ENCODE results near the gene KIF1A.

KIF1A gene

DNA sequence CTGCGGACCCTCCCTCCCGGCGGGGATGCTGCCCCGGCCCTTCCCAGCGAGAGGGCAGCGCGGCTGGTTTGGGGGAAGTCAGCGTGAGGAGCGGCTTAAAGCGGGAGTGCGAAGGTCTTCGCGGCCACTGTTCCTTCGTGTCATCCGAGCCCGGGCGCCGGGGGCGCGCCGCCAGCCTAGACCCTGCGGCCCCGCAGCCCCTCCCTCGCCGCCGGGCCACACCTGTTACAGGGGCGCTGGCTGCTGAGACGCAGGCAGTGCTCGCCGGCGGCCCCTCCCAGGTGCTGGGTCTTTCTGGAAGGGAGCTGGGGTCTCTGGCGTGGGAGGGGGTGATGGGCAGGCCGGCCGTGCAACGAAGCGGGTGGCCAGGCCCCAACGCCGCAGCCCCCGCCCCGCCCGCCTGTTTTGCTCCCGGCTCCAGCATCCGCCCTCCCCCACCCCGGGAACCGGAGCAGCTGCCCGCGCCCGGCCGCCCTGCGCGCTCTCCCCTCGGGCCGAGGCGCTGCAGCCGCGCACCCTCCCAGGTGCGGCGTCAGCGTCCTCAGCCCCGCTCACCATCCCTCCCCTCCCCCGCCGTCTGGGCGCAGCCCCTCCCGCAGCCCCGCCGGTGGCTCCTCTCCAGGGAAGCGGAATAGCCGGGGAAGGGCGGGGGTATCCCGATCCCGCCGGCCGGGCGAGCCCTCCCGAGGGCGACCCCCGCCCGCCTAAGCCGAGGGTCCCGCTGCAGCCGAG is 727 bp downstream of the KIF1A start:
- peak in 11 of 56 donors; percentile 24 to 72 (median 55) for DNase-seq

DNA sequence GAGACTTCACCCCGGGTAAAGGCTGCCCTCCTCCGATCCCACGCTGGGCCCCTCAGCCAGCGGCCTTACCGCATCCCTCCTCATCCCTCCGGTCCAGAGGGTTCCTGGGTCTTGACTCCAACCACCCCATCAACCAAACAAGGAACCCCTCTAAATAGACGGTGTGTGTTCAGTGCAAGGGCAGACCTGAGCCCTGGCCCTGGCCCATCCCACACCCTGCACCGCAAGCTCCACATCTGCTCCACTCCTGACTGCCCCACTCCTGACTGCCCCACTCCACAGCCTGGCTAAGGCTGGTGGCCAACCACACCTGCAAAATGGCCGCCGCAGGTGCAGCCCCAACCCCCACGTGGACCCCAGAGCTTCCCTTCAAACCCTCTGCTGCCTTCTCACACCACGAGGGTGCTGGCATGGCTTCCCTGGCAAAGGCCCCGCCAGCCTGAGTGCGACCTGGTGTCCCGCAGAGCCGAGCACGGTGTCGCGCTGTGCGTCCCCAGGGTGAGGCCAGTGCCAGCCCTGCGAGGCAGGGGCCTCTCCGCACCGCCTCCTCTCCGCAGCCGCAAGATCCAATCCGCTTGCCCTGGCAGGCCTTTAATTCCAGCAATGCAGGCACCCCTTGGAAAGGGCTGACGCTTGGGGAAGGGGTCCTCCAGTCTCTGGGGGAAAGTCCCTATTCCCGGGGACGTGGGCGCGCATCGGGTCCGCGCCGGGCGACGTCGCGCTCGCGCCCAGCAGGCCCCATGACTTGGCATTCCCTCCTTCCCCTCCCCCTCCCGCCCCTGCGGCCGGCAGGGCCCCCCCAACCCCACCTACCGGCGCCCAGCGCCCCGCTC is 1.5 kb downstream of the KIF1A start:
- DNase-seq: peak in 31 of 56 donors; percentile 16 to 78 (median 51)

DNA sequence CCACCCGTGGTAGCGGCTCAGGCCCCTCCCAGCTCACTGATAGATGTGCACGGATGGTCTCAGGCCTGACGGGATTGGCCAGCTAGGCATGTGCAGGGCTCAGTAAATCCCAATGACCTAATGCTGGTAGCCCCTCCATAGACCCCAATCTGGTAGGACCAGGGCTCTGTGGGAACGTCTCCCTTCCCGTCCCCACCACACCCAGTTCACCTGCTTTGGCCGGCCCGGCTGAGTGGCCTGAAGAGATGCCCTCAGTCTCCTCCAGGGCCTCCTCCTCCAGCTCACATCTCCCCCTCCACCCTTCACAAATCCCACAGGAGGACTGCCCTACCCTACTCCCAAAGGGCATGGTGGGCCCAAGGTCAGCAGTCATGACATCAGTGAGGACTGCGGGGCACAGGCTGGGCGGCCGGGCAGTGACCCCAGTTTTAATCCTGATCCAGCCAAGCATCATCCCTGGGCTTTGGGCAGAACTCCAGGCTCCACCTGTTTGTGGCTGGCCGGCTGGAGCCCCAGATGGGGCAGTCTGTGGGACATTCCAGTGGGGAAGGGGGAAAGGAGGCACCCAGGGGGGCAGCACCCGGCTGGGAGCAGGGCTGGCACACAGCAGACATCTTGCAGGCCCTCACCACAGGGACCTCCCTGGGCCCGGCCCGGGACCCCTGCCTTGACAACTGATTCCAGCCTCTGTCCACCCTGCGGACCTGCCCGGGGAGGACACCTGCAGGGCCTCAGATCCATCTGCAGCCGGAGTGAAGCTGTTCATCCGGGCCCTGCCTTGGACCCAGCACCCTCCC is 2.3 kb downstream of the KIF1A start:
- no peak for DNase-seq

DNA sequence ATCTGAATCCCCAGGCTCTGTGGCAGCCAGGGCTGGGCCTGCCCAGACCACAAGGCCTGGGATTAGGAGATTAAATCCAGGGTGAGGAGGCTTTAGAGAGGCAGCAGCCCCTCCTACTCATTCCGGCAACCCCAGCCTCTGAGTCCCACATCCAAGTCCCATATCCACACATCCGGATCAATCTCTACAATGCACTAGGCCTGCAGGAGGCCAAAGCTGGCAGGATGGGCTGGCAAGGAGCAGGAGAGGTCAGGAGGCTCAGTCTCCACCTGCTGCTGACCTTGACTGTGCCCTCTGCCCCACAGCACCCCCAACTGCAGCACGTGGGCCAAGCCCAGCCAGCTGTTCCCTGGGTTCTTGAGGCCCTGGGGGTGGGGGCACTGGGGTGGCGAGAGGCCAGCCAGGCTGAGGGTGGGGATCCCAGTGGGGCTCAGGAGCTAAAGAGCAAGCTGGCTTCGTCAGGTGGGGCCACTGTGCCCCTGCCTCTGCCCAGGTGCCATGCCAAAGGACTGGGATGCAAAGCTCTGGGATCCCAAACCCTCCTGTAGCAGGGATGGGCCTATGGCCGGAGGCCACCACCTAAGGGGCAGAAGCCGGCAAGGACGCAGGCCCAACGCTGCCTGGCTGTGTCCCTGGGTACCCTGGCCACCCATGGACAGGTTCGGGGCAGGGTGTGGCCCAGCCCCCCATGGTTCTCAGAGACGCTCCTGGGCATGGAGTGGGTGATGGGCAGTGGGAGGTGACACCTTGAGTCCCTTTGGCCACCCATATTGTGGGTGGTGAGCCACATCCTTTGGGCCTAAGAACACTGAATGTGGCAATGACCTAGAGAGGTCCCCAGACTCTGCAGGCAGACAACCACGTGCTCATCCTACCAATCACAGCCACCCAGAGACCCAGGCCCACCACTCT is 3.2 kb downstream of the KIF1A start:
- no peak for DNase-seq

DNA sequence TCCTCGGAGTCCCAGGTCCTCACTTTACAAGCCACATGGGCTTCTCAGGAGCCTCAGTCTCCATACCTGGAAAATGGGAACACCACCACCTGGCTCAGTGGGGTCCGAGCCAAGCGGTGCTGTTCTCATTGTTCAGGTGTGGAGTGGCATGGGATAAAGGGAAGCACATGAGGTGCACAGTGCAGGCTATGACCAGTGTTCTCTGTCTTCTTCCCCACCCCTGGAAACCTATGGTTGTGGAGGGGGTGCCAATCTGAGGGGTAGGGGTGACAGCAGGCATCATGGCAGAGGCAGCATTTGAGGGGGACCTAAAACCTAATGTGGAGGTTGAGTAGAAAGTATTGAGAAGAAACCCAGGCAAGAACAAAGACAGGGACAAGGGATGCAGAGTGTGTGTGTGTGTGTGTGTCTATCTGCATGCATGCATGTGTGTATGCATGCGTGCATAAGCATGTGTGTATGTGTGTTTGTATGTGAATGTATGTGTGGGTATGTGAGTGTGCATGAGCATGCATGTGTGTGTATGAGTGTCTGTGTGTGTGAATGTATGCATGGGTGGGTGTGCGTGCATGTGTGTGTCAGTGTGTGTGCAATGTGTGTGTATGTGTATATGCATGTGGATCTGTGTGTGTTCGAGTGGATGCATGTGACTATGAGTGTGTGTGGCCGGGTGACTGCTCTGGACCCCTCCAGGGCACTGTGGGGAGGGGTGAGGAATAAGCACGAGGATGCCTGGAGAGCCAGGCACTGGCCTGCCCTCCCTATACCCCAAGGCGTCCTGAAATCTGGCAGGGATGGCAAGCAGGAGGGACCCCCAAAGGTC is 4.0 kb downstream of the KIF1A start:
- DNase-seq: no peak

DNA sequence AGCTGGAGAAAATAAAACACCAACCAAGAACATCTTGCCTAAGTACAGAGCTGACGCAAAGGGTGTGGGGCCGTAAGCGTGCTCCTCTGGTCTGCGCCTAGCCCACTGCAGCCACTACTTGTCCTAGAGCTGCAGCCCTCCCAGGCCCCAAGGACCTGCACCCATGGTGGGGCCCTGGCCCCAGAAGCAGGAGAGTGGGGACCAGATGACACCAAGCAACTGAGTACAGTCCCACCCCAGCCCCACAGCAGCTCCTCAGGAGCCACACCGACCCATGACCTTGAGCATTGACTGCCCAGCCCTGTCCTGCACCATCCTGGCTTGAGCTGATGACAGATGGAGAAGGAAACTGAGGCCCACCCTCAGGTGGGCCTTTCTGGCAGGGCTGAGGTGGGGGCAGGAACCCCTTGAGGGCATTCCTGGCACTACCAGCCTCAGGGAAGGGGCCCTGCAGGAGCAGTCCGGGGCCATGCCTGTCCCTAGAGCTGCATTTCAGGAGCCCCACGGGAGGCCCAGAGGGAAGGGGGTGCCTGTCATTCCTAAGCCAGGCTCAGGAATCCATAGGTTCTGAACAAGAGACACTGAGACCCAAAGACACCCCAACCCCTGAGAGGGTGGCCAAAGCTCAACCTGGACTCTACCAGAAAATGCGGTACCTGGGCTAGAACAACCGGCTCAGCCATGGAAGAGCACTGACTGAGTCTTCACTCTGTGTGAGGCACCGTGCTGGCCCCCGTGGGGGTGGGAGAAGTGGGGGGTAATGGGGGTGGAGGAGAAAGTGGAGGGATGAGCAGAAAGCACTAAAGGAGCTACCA is 4.9 kb downstream of the KIF1A start:
- no peak for DNase-seq

DNA sequence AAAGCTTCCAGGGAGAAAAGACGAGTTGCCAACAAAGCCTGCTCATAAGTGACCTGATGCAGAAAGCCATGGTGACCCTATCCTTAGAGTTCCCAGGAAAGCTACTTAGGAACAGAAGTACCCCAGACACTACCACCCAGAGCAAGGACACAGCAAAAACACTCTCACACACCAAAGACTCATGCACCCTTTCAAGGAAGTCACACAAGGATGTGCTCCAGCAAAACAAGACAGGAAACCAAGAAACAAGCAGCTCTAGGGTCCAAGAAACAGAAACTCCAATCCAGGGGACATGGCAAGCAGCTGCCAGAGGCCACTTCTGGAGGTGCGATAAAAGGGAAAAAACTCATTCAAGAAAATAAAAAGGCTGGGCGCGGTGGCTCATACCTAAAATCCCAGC is 5.7 kb downstream of the KIF1A start:
- no peak for DNase-seq

DNA sequence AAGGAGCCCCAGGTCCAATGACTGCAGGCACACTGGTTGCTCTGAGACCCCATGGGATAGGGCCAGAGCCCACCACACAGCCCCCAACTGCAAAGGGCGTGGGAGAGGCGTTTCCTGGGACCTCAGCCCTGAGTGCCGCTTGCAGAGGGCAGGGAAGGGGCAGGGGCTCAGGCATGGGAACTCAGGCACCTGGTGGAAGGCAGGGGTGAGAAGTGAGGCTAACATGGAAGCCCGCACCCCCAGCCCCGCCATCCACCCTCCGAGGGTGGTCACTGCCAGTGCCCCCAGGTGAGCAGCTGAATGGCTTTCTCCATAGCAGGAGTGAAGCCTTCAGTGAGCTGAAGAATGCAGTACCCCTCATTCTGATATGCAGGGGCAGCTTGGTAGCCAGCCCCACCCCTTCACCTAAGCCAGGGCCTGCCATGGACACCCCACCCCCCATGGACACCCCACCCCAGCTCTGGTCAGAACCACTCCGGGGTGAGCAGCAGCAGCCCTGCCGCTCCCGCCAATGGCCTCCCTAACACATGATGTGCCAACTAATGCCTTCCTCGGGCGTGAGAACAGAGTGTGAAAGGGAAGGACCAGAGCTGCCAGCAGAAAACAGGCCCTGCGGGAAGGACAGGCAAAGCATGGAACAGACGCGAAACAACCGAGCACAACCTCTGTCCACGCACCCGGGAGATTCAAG is 6.6 kb downstream of the KIF1A start:
- no peak for DNase-seq

DNA sequence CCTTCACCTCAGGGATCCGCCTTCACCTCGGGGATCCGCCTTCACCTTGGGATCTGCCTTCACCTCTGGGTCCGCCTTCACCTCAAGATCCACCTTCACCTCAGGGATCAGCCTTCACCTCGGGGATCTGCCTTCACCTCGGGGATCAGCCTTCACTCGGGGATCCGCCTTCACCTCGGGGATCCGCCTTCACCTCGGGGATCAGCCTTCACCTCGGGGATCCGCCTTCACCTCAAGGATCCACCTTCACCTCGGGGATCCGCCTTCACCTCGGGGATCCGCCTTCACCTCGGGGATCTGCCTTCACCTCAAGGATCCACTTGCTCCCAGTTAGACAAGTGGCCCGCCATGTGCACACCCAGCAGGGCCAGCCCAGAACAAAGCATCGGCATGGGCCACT is 7.3 kb downstream of the KIF1A start:
- DNase-seq: no peak

DNA sequence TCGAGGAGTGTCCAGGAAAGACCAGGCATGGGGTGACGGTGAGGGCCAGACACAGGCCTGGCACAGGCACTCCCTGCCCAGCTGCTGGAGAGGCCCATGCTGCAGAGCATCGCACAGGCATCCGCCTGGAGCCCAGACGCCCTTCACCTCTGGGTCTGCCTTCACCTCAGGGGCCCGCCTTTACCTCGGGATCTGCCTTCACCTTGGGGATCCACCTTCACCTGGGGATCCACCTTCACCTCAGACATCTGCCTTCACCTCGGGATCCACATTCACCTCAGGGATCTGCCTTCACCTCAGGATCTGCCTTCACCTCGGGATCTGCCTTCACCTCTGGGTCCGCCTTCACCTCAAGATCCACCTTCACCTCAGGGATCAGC is 7.7 kb downstream of the KIF1A start:
- no peak for DNase-seq

DNA sequence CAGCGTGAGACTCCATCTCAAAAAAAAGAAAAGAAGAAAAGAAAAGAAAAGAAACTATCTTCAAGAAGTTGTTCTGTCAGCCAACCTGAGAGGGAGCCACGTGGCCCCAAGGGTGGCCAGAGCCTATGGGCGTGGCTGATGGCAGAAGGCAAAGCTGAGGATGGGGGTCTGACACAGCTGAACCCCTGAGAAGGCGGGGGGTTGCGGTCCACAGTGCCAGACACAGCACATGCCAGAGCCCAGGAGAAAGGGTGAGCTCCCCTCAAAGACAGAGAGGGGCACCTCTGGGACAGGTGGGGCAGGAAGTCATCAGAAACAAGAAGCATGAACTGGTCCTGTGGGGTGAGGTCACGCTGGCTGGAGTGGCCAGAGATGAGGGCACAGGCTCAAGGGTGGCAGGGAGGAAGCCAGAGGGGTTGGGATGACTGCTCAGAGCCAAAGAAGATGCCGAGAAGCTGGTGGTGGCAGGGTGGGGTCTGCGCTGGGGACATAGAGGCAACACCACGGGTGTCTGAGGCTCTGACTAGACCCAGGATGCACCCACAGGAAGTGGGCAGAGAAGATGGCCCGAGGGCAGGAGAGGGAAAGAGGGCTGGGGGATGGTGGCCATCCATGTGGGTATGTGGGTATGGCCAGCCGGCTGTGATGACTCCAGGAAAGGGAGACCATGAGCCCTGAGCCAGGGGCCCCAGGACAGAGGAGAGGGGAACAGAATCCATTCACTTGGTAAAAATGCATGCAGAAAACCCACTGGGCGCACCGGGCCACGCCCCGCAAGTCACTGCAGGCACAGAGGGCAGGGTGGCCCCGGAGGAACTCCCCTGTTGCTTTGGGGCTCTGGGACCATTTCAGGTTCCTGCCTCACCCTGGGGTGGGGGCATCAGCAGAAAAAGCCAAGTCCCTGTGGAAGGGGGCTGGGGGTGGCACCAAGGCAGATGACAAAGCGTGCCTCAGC is 8.4 kb downstream of the KIF1A start:
- no peak for DNase-seq

DNA sequence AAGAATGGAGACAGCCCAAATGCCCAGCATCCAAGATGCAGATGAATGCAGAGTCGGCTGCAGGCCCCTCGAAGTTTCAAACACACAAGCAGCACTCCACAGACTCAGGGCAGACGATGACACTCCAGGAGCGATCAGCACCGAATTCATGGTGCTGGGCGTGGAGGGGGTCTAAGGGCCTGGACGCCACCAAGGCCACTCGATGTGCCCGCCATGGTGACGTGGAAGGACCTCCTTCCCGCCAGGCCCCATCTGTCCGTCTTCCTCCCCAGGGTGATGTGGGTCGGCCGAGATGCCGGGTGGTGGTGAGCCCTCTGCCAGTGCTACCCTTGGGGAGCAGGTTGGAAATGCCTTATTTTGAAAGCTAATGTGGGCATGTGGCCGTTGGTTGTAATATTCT is 9.4 kb downstream of the KIF1A start:
- DNase-seq: no peak

DNA sequence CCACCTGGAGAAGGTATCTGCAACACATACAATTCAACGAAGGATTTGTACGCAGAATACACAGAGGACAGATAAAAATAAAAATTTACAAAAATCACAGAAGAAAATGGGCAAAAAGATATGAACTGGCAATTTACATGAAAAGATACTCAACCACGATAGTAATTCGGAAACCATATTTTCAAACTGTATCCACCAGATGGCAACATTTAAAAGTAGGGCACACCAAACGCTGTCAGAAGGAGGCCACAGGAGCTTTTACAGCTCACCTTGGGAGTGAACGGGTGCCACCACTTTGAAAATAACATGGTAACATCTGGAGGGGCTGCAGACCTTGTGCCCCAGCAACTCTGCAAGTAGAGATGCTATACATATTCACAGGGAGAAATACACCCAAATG is 9.8 kb downstream of the KIF1A start:
- DNase-seq: no peak

DNA sequence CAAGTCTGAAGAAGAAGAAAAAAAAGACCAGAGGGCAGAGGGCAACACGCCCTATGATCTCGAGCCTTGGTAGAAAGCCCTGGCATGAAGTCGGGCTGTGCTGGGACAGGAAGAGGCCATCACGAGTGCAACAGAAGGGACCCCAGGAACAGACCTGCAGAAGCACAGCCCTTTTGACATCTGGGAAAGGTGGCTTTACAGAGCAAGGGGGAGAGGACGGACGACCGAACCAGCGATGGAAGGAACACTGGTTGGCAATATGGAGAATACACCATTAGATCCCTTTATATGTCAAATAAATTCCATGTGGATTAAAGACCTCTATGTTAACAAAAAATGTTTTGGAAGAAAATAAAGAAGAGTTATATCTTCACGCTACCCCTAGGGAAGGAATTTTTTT is 10.7 kb downstream of the KIF1A start:
- no peak for DNase-seq

DNA sequence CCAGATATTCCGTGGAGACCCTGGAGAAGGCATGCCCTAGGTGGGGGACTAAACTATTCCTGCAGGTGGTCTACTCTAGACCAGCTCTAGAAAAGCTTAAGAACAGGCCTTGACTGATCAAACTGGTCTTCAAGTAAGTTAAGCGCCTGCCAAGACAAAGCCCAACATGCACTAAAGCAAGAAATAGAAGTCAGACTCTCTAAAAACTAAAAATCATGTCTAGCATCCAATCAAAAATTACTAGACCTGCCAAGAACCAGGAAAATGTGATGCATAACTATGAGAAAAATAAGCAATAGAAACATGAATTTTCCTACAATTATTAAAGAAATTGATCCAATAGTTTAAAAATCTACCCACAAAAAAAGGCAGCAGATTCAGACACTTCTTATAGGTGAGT is 13.6 kb downstream of the KIF1A start:
- no peak for DNase-seq

DNA sequence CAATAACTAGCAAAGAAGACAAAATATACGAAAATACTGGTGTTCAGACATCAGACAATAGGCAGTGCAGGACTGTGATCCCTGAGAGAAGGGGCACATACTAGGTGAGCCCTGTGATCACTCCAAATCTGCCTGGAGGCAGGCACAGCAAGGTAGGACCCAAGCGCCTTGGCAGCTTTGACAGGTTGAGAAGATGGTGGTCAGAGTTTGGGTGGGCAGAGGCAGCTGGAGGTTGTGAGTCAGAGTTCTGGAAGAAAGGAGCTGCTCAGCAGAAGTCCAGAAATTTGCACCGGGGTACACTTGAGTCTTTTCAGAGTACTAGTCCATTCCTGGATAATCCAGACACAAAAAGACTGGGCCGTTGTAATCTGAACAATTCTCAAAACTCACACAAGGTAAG is 14.0 kb downstream of the KIF1A start:
- no peak for DNase-seq

DNA sequence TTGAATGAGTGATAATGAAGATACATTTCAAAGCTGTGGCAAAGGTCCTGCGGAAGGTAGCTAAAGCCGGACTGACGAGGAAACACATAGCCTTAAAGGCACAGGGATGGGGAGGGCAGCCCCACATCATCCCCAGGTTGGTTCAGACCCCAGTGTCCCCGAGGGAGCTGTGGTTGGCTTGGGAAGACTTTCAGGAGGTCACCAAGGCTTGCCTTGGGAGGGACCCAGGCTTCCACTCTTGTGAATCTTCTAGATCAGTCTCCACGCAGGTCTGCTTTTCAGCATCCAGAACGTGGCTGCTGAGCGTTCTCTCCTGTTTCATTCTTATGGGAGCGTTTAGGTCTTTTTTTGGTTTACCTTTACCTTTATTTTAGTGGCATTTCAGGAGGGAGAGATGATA is 16.8 kb downstream of the KIF1A start:
- DNase-seq: no peak

All from amygdala (tissue), 56 donors.